HEK293T (cell line): ENCODE data around the gene BOLL.

Experiments
- CTCF ChIA-PET: fragments of 350-600 bp; formaldehyde crosslinking; extraction: SDS; loops from one replicate; lab custom pipeline; 2021; ENCODE audit warnings: antibody characterized with exemption, inconsistent platforms; lab: Yijun Ruan, JAX
- POLR2A ChIA-PET: fragments of 350-600 bp; formaldehyde crosslinking; extraction: SDS; loops from one replicate; lab custom pipeline; 2020; ENCODE audit warnings: antibody characterized with exemption, inconsistent platforms; lab: Yijun Ruan, JAX
- DNase-seq: peaks from one replicate; pipeline ENCODE4 v3.0.0; 2012; ENCODE audit warnings: mixed read lengths; ENCODE audit errors: extremely low spot score
- ARNT ChIP-seq: fragments of 450-650 bp; IDR thresholded peaks from 2 replicates; pipeline ENCODE4 v1.6.1; 2017; ENCODE audit warnings: mild to moderate bottlenecking
- BHLHE40 ChIP-seq: fragments of 450-650 bp; IDR thresholded peaks from 2 replicates; pipeline ENCODE4 v1.6.1; 2016; ENCODE audit warnings: mild to moderate bottlenecking, moderate library complexity, borderline replicate concordance
- CTBP1 ChIP-seq: fragments of 450-650 bp; IDR thresholded peaks from 2 replicates; pipeline ENCODE4 v1.6.1; 2016; ENCODE audit warnings: borderline replicate concordance
- ELF4 ChIP-seq: fragments of 450-650 bp; IDR thresholded peaks from 2 replicates; pipeline ENCODE4 v1.6.1; 2017; ENCODE audit warnings: antibody characterized with exemption
- FOXA1 ChIP-seq: fragments of 450-650 bp; IDR thresholded peaks from 2 replicates; pipeline ENCODE4 v1.6.1; 2016; ENCODE audit warnings: mild to moderate bottlenecking
- FOXK2 ChIP-seq: fragments of 450-650 bp; IDR thresholded peaks from 2 replicates; pipeline ENCODE4 v1.6.1; 2016; ENCODE audit warnings: mild to moderate bottlenecking
- FOXM1 ChIP-seq: fragments of 450-650 bp; IDR thresholded peaks from 2 replicates; pipeline ENCODE4 v1.6.1; 2017; ENCODE audit warnings: mild to moderate bottlenecking, borderline replicate concordance
- HDGF ChIP-seq: fragments of 450-650 bp; IDR thresholded peaks from 2 replicates; pipeline ENCODE4 v1.6.1; 2017; ENCODE audit warnings: antibody characterized with exemption, borderline replicate concordance
- L3MBTL2 ChIP-seq: fragments of 450-650 bp; conservative IDR thresholded peaks from 2 replicates; pipeline ENCODE4 v1.6.1; 2016; ENCODE audit warnings: mild to moderate bottlenecking
- NFRKB ChIP-seq: fragments of 450-650 bp; IDR thresholded peaks from 2 replicates; pipeline ENCODE4 v1.6.1; 2016; ENCODE audit warnings: mild to moderate bottlenecking, moderate library complexity
- SP1 ChIP-seq: fragments of 450-650 bp; IDR thresholded peaks from 2 replicates; pipeline ENCODE4 v1.6.1; 2017
- SUZ12 ChIP-seq: fragments of 450-650 bp; IDR thresholded peaks from 2 replicates; pipeline ENCODE4 v1.6.1; 2016; ENCODE audit warnings: mild to moderate bottlenecking
- ZNF384 ChIP-seq: fragments of 450-650 bp; IDR thresholded peaks from 2 replicates; pipeline ENCODE4 v1.6.1; 2016
- TF ChIP-seq, protein P1 (sequence below): fragments of 450-650 bp; IDR thresholded peaks from 2 replicates; pipeline ENCODE4 v1.6.1; 2016

BOLL gene

DNA sequence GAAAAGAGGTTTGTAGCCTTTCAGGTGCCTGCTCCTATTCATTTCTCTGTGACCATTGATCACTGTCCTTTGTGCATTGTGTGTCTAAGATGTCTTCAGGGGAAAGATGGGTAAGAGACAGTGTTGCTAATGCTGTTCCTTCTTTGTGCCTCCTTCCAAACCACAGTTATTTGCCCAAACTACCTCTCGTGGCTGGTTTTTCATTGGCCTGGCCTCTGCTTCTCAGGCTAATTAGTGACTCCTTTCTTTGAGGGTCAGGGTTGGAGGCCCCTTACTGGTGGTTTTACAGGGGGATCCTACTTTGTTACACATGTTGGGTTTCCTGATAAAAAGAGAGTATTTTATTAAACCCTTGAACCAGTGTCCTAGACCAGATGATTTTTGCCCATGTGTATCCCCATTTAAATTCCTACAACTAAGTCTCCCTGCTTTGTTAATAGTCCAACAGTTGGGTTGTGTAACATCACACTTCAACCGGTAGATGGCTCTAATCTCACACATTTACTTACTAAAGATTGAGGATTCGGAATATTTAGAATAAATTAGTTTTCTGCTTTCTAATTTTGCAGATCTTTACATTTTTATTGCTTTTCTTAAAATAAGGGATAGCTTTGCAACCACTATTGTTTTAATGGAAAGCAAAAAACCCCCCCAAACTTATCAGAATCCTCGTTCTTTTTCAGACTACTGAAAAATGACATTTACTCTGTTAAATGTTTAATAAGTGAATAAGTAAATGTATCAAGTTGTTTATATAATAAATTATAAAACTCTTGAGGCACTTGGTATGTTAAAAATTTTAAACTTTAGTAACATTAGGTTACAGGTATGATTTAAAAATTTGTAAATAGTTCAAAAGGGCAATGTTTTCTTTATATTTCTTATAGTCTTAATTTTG lies 77.6 kb downstream of the BOLL start:
- ChIA-PET CTCF (interaction anchor here (0.6 to 0.7 kb wide), 3 partner anchors 53 to 1982 kb away, joined by 3 to 6 read pairs (median 3); no protein-coding TSS in a partner anchor), POLR2A (no interaction called here)
- no peak for TF ChIP-seq ELF4
- no peak for TF ChIP-seq ZNF384
- TF ChIP-seq FOXM1 = no peak
- TF ChIP-seq SUZ12 = no peak
- TF ChIP-seq ARNT = no peak
- no peak for TF ChIP-seq BHLHE40
- no peak for TF ChIP-seq L3MBTL2
- TF ChIP-seq HDGF = no peak
- no peak for TF ChIP-seq SP1
- no peak for TF ChIP-seq CTBP1
- no peak for TF ChIP-seq FOXA1
- DNase-seq = peak; percentile 23

DNA sequence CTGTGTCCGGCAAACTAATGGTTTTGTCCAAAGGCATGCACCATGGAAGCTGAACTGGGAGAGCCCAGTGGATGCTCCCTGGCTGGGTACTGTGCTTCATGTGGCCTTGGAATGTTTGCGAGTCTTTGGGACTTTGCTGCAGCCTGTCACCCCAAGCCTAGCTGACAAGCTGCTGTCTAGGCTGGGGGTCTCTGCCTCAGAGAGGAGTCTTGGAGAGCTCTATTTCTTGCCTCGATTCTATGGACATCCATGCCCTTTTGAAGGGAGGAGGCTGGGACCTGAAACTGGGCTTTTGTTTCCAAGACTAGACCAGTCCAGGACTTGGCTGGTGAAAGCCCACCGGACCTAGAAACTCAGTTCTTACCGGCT lies 78.3 kb downstream of the BOLL start:
- ChIA-PET CTCF (interaction anchor here (0.6 to 0.7 kb wide), 3 partner anchors 54 to 609 kb away, joined by 3 to 4 read pairs (median 3); no protein-coding TSS in a partner anchor), POLR2A (interaction anchor here (1.2 to 2.8 kb wide), 2 partner anchors 191 to 207 kb away, joined by 5 to 17 read pairs; partner anchors contain the start of genes HSPD1, HSPE1 and MOB4)
- DNase-seq = peak; percentile 12
- no peak for TF ChIP-seq L3MBTL2
- no peak for TF ChIP-seq FOXM1
- no peak for TF ChIP-seq ELF4
- no peak for TF ChIP-seq CTBP1
- no peak for TF ChIP-seq FOXK2
- TF ChIP-seq SUZ12 = no peak
- TF ChIP-seq ARNT = no peak

DNA sequence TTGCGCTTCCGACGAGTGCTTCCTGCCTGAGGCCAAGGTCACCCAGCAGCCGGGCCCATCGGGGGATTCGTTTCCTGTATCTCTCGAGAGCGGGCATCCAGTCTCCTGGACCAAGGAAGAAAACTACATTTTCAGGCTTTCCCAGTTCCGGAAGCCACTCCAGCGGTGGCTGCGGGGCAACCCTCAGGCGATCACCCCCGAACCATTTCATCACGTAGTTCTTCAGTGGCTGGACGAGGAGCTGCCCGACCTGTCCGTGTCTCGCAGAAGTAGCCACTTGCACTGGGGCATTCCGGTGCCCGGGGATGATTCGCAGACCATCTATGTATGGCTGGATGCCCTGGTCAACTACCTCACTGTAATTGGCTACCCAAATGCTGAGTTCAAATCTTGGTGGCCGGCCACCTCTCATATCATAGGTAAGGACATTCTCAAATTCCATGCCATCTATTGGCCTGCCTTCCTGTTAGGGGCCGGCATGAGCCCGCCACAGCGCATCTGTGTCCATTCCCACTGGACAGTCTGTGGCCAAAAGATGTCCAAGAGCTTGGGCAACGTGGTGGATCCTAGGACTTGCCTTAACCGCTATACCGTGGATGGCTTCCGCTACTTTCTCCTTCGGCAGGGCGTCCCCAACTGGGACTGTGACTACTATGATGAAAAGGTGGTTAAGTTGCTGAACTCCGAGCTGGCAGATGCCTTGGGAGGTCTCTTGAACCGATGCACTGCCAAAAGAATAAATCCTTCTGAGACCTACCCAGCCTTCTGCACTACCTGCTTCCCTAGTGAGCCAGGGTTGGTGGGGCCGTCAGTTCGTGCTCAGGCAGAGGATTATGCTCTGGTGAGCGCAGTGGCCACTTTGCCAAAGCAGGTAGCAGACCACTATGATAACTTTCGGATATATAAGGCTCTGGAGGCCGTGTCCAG lies 78.9 kb downstream of the BOLL start:
- ChIA-PET CTCF (interaction anchor here (0.6 to 0.7 kb wide), 3 partner anchors 65 to 609 kb away, joined by 3 to 4 read pairs (median 3); no protein-coding TSS in a partner anchor), POLR2A (interaction anchor here (0.7 to 2.8 kb wide), 3 partner anchors 190 to 253 kb away, joined by 3 to 17 read pairs (median 5); partner anchors contain the start of genes COQ10B, HSPD1, HSPE1 and MOB4)
- no peak for DNase-seq
- TF ChIP-seq ZNF384 = no peak
- TF ChIP-seq FOXM1 = no peak
- TF ChIP-seq L3MBTL2 = no peak
- TF ChIP-seq HDGF = no peak
- TF ChIP-seq ARNT = no peak
- TF ChIP-seq FOXA1 = no peak
- TF ChIP-seq CTBP1 = no peak
- TF ChIP-seq ELF4 = no peak
- TF ChIP-seq NFRKB = no peak
- TF ChIP-seq SUZ12 = no peak
- TF ChIP-seq, protein P1, sequence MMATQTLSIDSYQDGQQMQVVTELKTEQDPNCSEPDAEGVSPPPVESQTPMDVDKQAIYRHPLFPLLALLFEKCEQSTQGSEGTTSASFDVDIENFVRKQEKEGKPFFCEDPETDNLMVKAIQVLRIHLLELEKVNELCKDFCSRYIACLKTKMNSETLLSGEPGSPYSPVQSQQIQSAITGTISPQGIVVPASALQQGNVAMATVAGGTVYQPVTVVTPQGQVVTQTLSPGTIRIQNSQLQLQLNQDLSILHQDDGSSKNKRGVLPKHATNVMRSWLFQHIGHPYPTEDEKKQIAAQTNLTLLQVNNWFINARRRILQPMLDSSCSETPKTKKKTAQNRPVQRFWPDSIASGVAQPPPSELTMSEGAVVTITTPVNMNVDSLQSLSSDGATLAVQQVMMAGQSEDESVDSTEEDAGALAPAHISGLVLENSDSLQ = no peak

DNA sequence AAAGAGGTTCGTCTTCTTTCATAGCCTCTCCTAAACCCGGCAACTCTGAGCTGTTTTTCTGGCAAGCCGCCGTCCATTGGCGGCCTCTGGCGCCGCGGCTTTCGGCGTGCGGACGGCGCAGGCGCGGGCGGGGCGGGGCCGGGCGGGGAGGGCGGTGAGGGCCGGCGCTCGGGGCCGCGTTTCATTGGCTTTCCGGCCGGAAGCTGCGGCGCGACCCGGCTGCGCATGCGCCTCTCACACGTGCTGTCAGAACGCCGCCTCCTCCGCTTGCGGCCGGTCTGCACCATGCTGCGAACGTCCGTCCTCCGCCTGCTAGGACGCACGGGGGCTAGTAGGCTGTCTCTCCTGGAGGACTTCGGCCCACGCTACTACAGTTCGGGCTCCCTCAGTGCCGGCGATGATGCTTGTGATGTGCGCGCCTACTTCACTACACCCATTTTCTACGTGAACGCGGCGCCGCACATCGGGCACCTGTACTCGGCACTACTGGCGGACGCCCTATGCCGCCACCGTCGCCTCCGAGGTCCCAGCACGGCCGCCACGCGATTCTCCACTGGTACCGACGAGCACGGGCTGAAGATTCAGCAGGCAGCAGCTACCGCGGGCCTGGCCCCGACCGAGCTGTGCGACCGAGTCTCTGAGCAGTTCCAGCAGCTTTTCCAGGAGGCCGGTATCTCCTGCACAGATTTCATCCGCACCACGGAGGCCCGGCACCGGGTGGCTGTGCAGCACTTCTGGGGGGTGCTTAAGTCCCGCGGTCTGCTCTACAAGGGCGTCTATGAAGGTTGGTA lies 79.8 kb downstream of the BOLL start, which contains the start of gene MARS2:
TSS of gene MARS2 (plus strand) at position 249 of the 791 bp plus-strand sequence. CDS start at position 286, 37 bp downstream.
- POLR2A ChIA-PET = interaction anchor here (0.6 to 2.8 kb wide), 8 partner anchors 12 to 292 kb away, joined by 3 to 17 read pairs (median 4); partner anchors contain the start of genes HSPD1, HSPE1, MOB4 and RFTN2
- TF ChIP-seq L3MBTL2 = peak; percentile 66
- TF ChIP-seq, protein P1 = no peak
- CTCF ChIA-PET = interaction anchor here (0.6 kb wide), 1 partner anchor 59 kb away, joined by 3 read pairs; no protein-coding TSS in a partner anchor
- peak; percentile 95 for DNase-seq

DNA sequence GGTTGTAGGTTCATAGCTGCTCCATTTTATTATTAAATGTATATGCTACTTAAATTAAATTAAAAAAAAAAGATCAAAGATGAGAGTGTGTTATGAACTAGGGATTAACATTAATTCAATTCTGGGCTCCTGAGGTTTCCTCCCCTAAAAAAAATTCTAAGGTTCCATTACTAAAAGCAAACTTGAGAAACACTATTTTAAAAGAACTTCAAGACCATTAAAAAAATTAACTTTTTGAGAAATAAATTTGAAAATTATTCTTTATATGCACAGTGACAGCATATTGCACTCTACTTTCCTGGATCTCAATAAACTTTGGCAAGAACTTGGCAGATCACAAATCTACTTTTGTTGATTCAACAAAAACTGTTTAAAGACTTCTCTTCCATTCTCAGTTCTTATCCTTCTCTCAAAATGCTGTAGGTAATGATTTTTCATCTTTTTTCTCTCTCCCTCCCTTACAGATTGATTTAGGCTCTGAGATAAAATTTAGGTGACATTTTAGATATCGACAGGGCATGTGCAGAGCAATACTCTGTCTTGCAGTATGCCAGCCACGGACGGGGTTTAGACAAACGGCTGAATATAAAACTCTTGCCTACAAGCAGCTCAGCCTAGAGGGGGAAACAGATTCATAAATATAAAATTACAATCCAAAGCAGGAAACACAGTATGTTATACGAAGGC lies 80.5 kb downstream of the BOLL start:
- TF ChIP-seq NFRKB (no peak), ZNF384 (no peak), L3MBTL2 (peak; percentile 94)
- DNase-seq = no peak
- ChIA-PET POLR2A (interaction anchor here (0.6 to 2.8 kb wide), 7 partner anchors 11 to 292 kb away, joined by 3 to 17 read pairs (median 3); partner anchors contain the start of genes HSPD1, HSPE1, MOB4 and RFTN2), CTCF (interaction anchor here (0.6 kb wide), 1 partner anchor 58 kb away, joined by 3 read pairs; no protein-coding TSS in a partner anchor)
